ENCODE measurements around the gene CPTP.

CPTP gene

GRCh38 chr1:1318131-1318652 lies 6.4 kb upstream of the CPTP start:
- peaks cover 21% of the 10 kb centered on the region; the same call in 1 of the 2 replicates for H3K36me3 ChIP-seq (ENCODE audit: insufficient read depth, low read length)
- H3F3A ChIP-seq (ENCODE audit: low read depth), result no peaks in the 10 kb centered on the region
- peaks cover 44% of the 10 kb centered on the region for H4K20me1 ChIP-seq (ENCODE audit: insufficient read depth, low read length, poor library complexity, severe bottlenecking)
- peaks cover 54% of the 10 kb centered on the region for H3K79me2 ChIP-seq (ENCODE audit: insufficient read depth, low read length)
- H3K9me2 ChIP-seq (replicated peaks; ENCODE audit: low read depth, low read length), result no peaks in the 10 kb centered on the region
- H3K9ac ChIP-seq (ENCODE audit: low read depth, low read length, poor library complexity, severe bottlenecking), result no peak overlapping the region
- H3K4me1 ChIP-seq (ENCODE audit: insufficient read depth, low read length, poor library complexity, severe bottlenecking), result peaks cover 17% of the 10 kb centered on the region
- H3K27me3 ChIP-seq (ENCODE audit: insufficient read depth, low read length, poor library complexity, severe bottlenecking), result no peaks in the 10 kb centered on the region
- no peak overlapping the region for H3K4me3 ChIP-seq (ENCODE audit: low read length, poor library complexity, severe bottlenecking)
- H3K4me2 ChIP-seq (ENCODE audit: low read depth, low read length, poor library complexity, severe bottlenecking), result no peak overlapping the region
- TF ChIP-seq EZH2phosphoT487 (IDR thresholded peaks at IDR 0.05; ENCODE audit: borderline replicate concordance) (no peak), CTCF (conservative IDR thresholded peaks at IDR 0.05; ENCODE audit: low read length) (no peak)
- no peak overlapping the region for H2AFZ ChIP-seq (ENCODE audit: low read length)
- H3K9me3 ChIP-seq (ENCODE audit: insufficient read depth, low read depth, low read length), result no peaks in the 10 kb centered on the region

GRCh38 chr1:1318777-1319645 lies 5.6 kb upstream of the CPTP start:
- Histone ChIP-seq H3K36me3 (ENCODE audit: insufficient read depth, low read length) (peaks cover 13% of the 10 kb centered on the region; the same call in 1 of the 2 replicates), H3F3A (ENCODE audit: low read depth) (no peaks in the 10 kb centered on the region), H3K9ac (ENCODE audit: low read depth, low read length, poor library complexity, severe bottlenecking) (no peak overlapping the region), H2AFZ (ENCODE audit: low read length) (no peak overlapping the region), H3K4me1 (ENCODE audit: insufficient read depth, low read length, poor library complexity, severe bottlenecking) (peaks cover 21% of the 10 kb centered on the region), H4K20me1 (ENCODE audit: insufficient read depth, low read length, poor library complexity, severe bottlenecking) (peaks cover 49% of the 10 kb centered on the region), H3K9me2 (replicated peaks; ENCODE audit: low read depth, low read length) (no peaks in the 10 kb centered on the region), H3K4me2 (ENCODE audit: low read depth, low read length, poor library complexity, severe bottlenecking) (no peak overlapping the region), H3K79me2 (ENCODE audit: insufficient read depth, low read length) (peaks cover 53% of the 10 kb centered on the region), H3K9me3 (ENCODE audit: insufficient read depth, low read depth, low read length) (no peaks in the 10 kb centered on the region), H3K4me3 (ENCODE audit: low read length, poor library complexity, severe bottlenecking) (no peak overlapping the region), H3K27me3 (ENCODE audit: insufficient read depth, low read length, poor library complexity, severe bottlenecking) (no peaks in the 10 kb centered on the region)
- TF ChIP-seq CTCF (conservative IDR thresholded peaks at IDR 0.05; ENCODE audit: low read length), result no peak
- TF ChIP-seq EZH2phosphoT487 (IDR thresholded peaks at IDR 0.05; ENCODE audit: borderline replicate concordance), result no peak

GRCh38 chr1:1319646-1319941 lies 5.0 kb upstream of the CPTP start:
- Histone ChIP-seq H3K9ac (ENCODE audit: low read depth, low read length, poor library complexity, severe bottlenecking) (no peak overlapping the region), H3F3A (ENCODE audit: low read depth) (no peaks in the 10 kb centered on the region), H2AFZ (ENCODE audit: low read length) (no peak overlapping the region), H3K79me2 (ENCODE audit: insufficient read depth, low read length) (peaks cover 58% of the 10 kb centered on the region), H3K4me2 (ENCODE audit: low read depth, low read length, poor library complexity, severe bottlenecking) (no peak overlapping the region), H3K4me1 (ENCODE audit: insufficient read depth, low read length, poor library complexity, severe bottlenecking) (peaks cover 21% of the 10 kb centered on the region), H3K9me2 (replicated peaks; ENCODE audit: low read depth, low read length) (no peaks in the 10 kb centered on the region), H3K27me3 (ENCODE audit: insufficient read depth, low read length, poor library complexity, severe bottlenecking) (no peaks in the 10 kb centered on the region), H3K9me3 (ENCODE audit: insufficient read depth, low read depth, low read length) (no peaks in the 10 kb centered on the region), H3K4me3 (ENCODE audit: low read length, poor library complexity, severe bottlenecking) (no peak overlapping the region), H4K20me1 (ENCODE audit: insufficient read depth, low read length, poor library complexity, severe bottlenecking) (peaks cover 48% of the 10 kb centered on the region), H3K36me3 (ENCODE audit: insufficient read depth, low read length) (peaks cover 7% of the 10 kb centered on the region; the same call in 1 of the 2 replicates)
- TF ChIP-seq EZH2phosphoT487 (IDR thresholded peaks at IDR 0.05; ENCODE audit: borderline replicate concordance) (no peak), CTCF (conservative IDR thresholded peaks at IDR 0.05; ENCODE audit: low read length) (no peak)
